Fibroblast of skin of left biceps (primary cell): Measurements from ENCODE around the gene POM121L2.
"Not testable (repeated sequence)": the region's sequence is repeated elsewhere in the genome, so short reads cannot be mapped to it uniquely, and the experiment has no call there.

Source experiments
- DNase-seq, 2 experiments: peaks; one replicate each; pipeline ENCODE4 v3.0.0-alpha.2; 2013; ENCODE audit warnings: low read depth in 2 of 2

The POM121L2 gene

GRCh38 chr6:27293436-27294098 is 18.5 kb downstream of the POM121L2 start:
- DNase-seq = no peak

GRCh38 chr6:27290850-27291208 is 21.2 kb downstream of the POM121L2 start:
- DNase-seq = no peak

- DNase-seq = no peak
Observed at GRCh38 chr6:27290065-27290849, 21.8 kb downstream of the POM121L2 start.

GRCh38 chr6:27288136-27289044 is 23.7 kb downstream of the POM121L2 start:
- DNase-seq = no peak

- no peak for DNase-seq
Observed at GRCh38 chr6:27287751-27288135, 24.3 kb downstream of the POM121L2 start.

- no peak for DNase-seq
Observed at GRCh38 chr6:27286141-27286540, 25.9 kb downstream of the POM121L2 start.

- DNase-seq = no peak
Observed at GRCh38 chr6:27283279-27283678, 28.8 kb downstream of the POM121L2 start.

GRCh38 chr6:27281569-27281968 is 30.5 kb downstream of the POM121L2 start:
- DNase-seq = no peak

GRCh38 chr6:27281105-27281539 is 31.0 kb downstream of the POM121L2 start:
- DNase-seq = no peak

GRCh38 chr6:27280540-27281000 is 31.5 kb downstream of the POM121L2 start:
- no peak for DNase-seq

GRCh38 chr6:27280064-27280539 is 32.0 kb downstream of the POM121L2 start:
- DNase-seq = no peak

- DNase-seq = no peak
Observed at GRCh38 chr6:27279513-27280063, 32.5 kb downstream of the POM121L2 start.

GRCh38 chr6:27275025-27275956 is 36.8 kb downstream of the POM121L2 start:
- no peak for DNase-seq

GRCh38 chr6:27273783-27274182 is 38.3 kb downstream of the POM121L2 start:
- no peak for DNase-seq

GRCh38 chr6:27268803-27269202 is 43.3 kb downstream of the POM121L2 start:
- DNase-seq = no peak

- DNase-seq = no peak
Observed at GRCh38 chr6:27267857-27268434, 44.1 kb downstream of the POM121L2 start.

- not testable (repeated sequence) for DNase-seq
Observed at GRCh38 chr6:27267003-27267402, 45.1 kb downstream of the POM121L2 start.

GRCh38 chr6:27263886-27264285 is 48.2 kb downstream of the POM121L2 start:
- no peak for DNase-seq

GRCh38 chr6:27260836-27261375 is 51.2 kb downstream of the POM121L2 start:
- DNase-seq = no peak

- no peak for DNase-seq
Observed at GRCh38 chr6:27260369-27260768, 51.7 kb downstream of the POM121L2 start.
